ENCODE results near the gene USP44. TPM values are rescaled to one million over a fixed set of nuclear protein-coding genes. Genes with fewer than 3 reads are reported as not detected.

Gene USP44
- 1 to 10 TPM; 1.6 to 2.2 TPM for total RNA-seq
- total RNA-seq: 2.9 to 8.1 reads per million in 2 donors

DNA sequence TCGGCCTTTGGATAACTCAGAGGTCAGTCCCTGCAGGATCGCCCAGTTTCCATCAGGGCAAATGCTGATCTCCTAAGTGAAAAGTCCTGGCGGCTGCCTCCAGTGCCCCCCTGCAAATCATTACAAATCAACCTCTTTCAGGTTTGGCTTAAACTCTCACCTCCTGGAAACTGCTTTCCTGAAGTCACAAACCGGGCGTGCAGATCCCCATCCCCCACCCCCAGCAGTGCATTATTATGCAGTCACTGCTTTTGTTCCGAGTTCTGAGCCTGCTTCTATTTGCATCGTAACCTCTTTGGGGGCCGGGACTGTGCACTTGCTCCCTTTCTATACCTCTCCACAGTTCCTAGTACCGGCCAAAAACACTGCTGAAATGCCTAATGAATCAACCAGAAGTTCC, at the start of gene USP44:
TSS of gene USP44 (minus strand) at position 172 of the 400 bp plus-strand sequence. CDS start 17,220 bp downstream, outside the sequence.
- DNase-seq: no peak
- Mint-ChIP-seq H3K36me3 (ENCODE audit: low read depth) (no peaks in the 10 kb centered on the region), H3K4me3 (peak within 1 kb of the TSS; percentile 61), H3K27me3 (peaks cover 13% of the 10 kb centered on the region), H3K4me1 (peaks cover 17% of the 10 kb centered on the region), H3K27ac (no peak within 1 kb of the TSS)
- H3K9me3 ChIP-seq (ENCODE audit: control insufficient read depth, low read length, poor library complexity, severe bottlenecking): no peaks in the 10 kb centered on the region
- no peak for ATAC-seq

DNA sequence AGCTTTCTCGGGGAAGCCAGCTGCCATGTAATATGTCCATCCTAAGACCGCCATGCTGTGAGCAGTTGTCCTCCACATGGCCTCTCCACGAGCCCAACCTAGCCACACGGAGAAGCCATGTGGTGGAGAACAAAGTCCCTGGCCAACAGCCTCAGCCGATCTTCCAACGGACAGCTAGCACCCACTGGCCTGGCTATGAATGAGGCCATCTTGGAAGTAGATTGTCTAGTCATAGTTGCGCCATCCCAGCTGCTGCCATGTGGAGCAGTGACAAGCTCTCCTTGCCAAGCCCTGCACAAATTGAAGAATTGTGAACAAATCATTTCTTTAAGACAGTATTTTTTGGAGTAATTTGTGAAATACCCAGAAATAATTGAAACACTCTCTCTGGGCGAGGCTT, 49.3 kb upstream of the USP44 start:
- Mint-ChIP-seq H3K27me3 (peaks cover 29% of the 10 kb centered on the region), H3K4me3 (no peak overlapping the region), H3K27ac (no peak overlapping the region), H3K4me1 (no peaks in the 10 kb centered on the region), H3K36me3 (ENCODE audit: low read depth) (peaks cover 2% of the 10 kb centered on the region)
- ATAC-seq (no peak), DNase-seq (no peak)
- no peaks in the 10 kb centered on the region for H3K9me3 ChIP-seq (ENCODE audit: control insufficient read depth, low read length, poor library complexity, severe bottlenecking)

DNA sequence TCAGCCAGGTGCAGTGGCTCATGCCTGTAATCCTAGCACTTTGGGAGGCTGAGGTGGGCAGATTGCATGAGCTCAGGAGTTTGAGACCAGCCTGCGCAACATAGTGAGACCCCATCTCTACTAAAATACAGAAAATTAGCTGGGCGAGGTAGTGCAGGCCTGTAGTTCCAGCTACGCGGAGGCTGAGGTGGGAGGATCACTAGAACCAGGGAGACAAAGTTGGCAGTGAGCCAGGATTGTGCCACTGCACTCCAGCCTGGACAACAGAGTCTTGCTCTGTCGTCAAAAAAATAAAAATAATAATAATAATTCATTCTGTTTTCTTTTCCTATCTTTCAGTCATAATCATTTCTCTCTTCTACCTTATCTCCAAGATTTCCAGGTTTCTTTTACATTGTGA, 48.6 kb upstream of the USP44 start:
- Mint-ChIP-seq H3K27ac (no peak overlapping the region), H3K27me3 (peaks cover 22% of the 10 kb centered on the region), H3K36me3 (ENCODE audit: low read depth) (peaks cover 2% of the 10 kb centered on the region), H3K4me3 (no peak overlapping the region), H3K4me1 (no peaks in the 10 kb centered on the region)
- no peaks in the 10 kb centered on the region for H3K9me3 ChIP-seq (ENCODE audit: control insufficient read depth, low read length, poor library complexity, severe bottlenecking)
- DNase-seq: no peak
- ATAC-seq: no peak

DNA sequence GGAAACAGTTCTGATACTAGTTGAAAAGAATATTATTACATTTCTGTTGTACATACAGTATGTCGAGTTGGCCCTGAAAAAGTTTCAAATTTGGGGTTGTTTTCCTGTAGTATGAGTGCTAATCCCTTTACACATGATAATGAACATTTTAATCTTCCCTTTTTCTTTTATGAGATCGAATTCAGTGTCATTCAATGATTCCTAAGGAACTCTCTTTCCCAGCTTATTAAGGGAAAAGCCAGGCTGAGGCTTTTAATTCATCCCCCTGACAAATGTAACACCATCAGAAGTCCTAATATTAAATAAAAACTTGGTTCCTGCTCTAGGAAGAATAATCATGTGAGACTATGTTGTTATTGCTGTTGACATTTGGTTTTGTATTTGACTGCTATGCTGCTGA, 42.9 kb upstream of the USP44 start:
- Mint-ChIP-seq H3K27me3 (peaks cover 7% of the 10 kb centered on the region), H3K4me3 (no peak overlapping the region), H3K36me3 (ENCODE audit: low read depth) (no peaks in the 10 kb centered on the region), H3K27ac (no peak overlapping the region), H3K4me1 (no peaks in the 10 kb centered on the region)
- H3K9me3 ChIP-seq (ENCODE audit: control insufficient read depth, low read length, poor library complexity, severe bottlenecking): no peaks in the 10 kb centered on the region
- DNase-seq (no peak), ATAC-seq (no peak)

DNA sequence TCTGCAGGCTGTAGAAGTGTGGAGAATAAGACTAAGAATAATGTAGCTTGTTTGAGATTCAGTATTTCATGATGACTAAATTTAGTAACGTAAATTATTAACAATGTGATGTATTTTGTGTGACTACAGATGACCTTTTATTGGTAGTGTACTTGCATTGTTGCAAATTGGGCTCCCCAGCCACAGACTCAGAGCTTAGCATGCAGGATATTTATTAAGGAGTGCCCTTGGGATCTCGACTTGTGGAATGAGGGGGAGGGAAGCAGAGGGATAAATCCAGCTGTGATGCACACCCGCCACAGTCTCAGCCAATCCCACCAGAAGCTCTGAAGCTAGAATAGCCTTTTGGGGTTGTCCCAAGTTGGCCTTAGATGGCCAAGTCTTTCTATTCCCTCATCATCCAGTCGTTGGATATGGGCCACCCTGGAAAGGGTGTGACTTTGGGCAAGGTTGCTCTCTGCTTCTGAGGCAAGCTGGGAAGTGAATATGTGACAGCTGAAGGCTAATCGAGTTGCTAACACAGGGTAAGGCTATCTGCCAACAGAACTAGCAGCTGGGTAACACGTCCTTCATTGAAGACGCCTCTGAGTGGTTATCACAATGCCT, 42.1 kb upstream of the USP44 start:
- no peaks in the 10 kb centered on the region for H3K4me1 Mint-ChIP-seq

DNA sequence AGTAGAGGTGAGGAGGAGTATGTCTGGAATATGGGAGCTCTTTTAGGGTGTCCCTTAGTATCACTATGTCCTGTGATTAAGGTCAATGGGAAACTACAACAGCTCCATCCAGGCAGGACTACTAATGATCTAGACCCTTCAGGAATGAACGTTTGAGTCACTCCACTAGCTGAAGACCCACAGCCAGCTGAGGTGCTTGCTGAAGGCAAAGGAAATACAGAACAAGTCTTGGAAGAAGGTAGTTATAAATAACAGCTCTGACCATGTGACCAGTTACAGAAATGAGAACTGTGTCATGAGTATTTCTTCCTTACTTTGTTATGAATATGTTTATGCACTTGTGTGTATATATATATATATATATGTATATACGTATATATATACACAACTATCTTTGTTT, 40.5 kb upstream of the USP44 start:
- Mint-ChIP-seq H3K36me3 (ENCODE audit: low read depth) (no peaks in the 10 kb centered on the region), H3K27me3 (peaks cover 18% of the 10 kb centered on the region), H3K27ac (no peak overlapping the region), H3K4me3 (no peak overlapping the region), H3K4me1 (no peaks in the 10 kb centered on the region)
- no peak for ATAC-seq
- H3K9me3 ChIP-seq (ENCODE audit: control insufficient read depth, low read length, poor library complexity, severe bottlenecking): no peaks in the 10 kb centered on the region
- DNase-seq: no peak

More for the DNA sequence above, 42.1 kb upstream of the USP44 start:
- ATAC-seq (no peak), DNase-seq (no peak)
- H3K4me3 Mint-ChIP-seq: no peak overlapping the region
- no peaks in the 10 kb centered on the region for H3K9me3 ChIP-seq (ENCODE audit: control insufficient read depth, low read length, poor library complexity, severe bottlenecking)
- no peaks in the 10 kb centered on the region for H3K36me3 Mint-ChIP-seq (ENCODE audit: low read depth)
- H3K27me3 Mint-ChIP-seq: peaks cover 12% of the 10 kb centered on the region
- H3K27ac Mint-ChIP-seq: no peak overlapping the region

DNA sequence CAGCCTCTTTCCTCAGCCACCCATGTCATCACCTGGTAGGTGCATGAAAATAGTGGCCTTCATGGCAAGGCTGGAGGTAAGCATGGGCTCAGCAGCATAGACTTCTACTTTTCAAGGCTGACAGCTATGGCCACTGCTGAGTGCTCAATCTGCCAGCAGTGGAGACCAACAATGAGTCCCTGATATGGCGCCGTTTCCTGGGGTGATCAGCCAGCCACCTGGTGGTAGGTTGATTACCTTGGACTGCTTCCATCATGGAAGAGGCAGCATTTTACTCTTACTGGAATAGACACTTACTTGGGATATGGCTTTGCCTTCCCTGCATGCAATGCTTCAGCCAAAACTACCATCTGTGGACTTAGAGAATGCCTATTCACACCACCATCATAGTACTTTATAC, 39.5 kb upstream of the USP44 start:
- DNase-seq: no peak
- Mint-ChIP-seq H3K27me3 (peaks cover 18% of the 10 kb centered on the region), H3K4me1 (no peaks in the 10 kb centered on the region), H3K36me3 (ENCODE audit: low read depth) (no peaks in the 10 kb centered on the region), H3K27ac (no peak overlapping the region), H3K4me3 (no peak overlapping the region)
- H3K9me3 ChIP-seq (ENCODE audit: control insufficient read depth, low read length, poor library complexity, severe bottlenecking): no peaks in the 10 kb centered on the region
- ATAC-seq: no peak

DNA sequence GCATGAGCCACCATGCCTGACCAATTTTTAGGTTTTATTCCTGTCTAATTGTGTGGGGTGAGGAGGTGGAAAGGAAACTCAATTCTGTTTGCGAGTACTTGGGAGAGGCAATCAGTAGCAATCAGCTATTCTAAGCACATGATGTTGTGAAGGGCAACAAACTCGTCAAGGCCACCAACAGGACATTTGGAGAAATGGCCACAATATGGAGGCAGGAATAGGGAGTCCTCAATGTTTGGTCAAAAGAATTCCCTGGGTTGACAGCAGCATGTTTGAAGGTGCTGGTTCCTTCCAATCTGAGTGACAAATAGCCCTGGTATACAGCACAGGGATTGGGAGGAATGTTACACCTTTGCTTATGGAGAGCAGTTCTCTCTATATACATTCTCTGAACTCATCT, 32.7 kb upstream of the USP44 start:
- no peaks in the 10 kb centered on the region for H3K9me3 ChIP-seq (ENCODE audit: control insufficient read depth, low read length, poor library complexity, severe bottlenecking)
- ATAC-seq (no peak), DNase-seq (no peak)
- Mint-ChIP-seq H3K4me3 (no peak overlapping the region), H3K4me1 (no peaks in the 10 kb centered on the region), H3K27ac (no peak overlapping the region), H3K27me3 (peaks cover 20% of the 10 kb centered on the region), H3K36me3 (ENCODE audit: low read depth) (no peaks in the 10 kb centered on the region)

DNA sequence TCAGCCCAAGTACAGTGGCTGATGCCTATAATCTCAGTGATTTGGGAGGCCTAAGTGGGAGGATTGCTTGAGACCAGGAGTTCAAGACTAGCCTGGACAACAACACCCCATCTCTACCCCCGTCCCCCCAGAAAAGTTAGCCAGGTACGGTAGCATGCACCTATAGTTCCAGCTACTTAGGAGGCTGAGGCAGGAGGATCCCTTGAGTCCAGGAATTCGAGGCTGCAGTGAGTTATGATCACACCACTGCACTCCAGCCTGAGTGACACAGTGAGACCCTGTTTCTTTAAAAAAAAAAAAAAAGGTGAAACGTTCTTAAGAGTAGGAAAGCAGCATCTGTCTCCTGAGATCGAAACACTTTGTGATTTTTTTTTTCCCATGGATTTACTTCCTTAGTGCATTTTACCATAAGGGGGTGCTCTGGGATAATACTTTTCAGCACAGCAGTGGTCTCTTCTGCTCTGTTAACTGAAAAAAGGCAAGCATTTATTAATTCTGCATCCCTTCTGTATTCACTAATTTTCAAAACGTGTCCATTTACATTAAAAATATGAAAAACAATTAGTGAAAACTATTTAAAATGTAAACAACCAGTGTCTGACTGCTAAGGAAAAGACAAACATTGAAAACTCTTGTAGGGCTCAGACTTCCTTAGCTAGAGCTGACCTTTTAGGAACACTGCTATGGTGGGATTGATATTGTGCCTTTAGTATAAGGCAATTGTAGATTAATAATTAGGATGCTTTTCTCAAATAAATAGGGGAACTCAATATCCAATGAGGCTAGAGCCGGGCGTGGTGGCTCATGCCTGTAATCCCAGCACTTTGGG, 31.2 kb upstream of the USP44 start:
- ATAC-seq (no peak), DNase-seq (no peak)
- Mint-ChIP-seq H3K4me1 (no peaks in the 10 kb centered on the region), H3K36me3 (ENCODE audit: low read depth) (peaks cover 4% of the 10 kb centered on the region), H3K27me3 (peaks cover 23% of the 10 kb centered on the region), H3K27ac (no peak overlapping the region), H3K4me3 (no peak overlapping the region)
- H3K9me3 ChIP-seq (ENCODE audit: control insufficient read depth, low read length, poor library complexity, severe bottlenecking): no peaks in the 10 kb centered on the region

DNA sequence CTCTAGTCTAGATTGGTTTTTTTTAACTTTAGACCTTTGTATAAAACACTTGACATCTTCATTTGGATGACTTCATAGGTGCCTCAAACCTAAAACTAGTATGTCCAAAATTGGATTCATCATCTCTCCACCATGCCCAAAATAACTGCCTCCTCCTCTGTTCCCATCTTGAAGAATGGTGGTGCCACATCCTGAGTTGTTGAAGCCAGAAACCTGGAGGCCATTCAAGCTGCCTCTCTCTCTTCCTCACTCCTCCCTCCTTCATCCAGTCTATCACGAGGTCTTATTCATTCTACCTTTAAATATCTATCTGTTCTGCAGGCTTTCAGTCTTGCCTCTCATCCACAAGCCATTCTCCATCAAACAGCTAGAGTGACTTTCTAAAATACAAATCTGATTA, 26.5 kb upstream of the USP44 start:
- peaks cover 6% of the 10 kb centered on the region for H3K4me1 Mint-ChIP-seq
- H3K36me3 Mint-ChIP-seq (ENCODE audit: low read depth): peaks cover 7% of the 10 kb centered on the region
- ATAC-seq (no peak), DNase-seq (no peak)
- H3K4me3 Mint-ChIP-seq: no peak overlapping the region
- H3K27me3 Mint-ChIP-seq: peaks cover 32% of the 10 kb centered on the region
- H3K27ac Mint-ChIP-seq: no peak overlapping the region
- H3K9me3 ChIP-seq (ENCODE audit: control insufficient read depth, low read length, poor library complexity, severe bottlenecking): no peaks in the 10 kb centered on the region

DNA sequence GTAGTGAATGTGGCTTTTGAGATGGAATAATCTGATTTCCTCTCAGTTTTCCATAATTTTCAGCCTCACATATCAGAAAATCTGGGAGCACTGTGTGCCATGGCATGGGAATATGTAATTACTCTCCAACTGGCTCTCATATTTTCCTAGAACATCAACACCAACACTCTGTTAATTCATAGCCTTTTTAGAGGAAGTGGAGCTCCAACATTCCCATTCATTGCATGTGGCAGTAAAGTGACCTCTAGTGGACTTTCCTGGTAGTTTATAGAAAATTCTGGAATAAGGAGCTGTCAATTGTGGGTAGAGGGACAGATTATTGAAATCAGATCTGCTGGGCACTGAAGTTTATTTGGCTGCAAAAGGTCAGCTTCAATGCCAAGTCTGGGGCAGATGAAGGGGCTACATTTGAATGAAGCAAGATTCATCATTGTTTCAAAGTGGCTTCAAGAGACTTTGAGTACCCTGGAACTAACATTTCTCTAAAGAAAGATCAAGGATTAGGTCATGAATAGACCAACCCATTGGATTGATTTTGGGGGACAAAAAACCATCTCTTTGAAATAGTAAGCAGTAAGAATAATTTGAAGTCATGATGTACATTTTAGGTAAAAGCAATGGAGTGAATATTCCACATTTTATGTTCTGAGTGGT, 23.6 kb upstream of the USP44 start:
- Mint-ChIP-seq H3K27me3 (peaks cover 32% of the 10 kb centered on the region), H3K4me1 (peaks cover 8% of the 10 kb centered on the region), H3K4me3 (no peak overlapping the region), H3K36me3 (ENCODE audit: low read depth) (peaks cover 7% of the 10 kb centered on the region), H3K27ac (no peak overlapping the region)
- DNase-seq (no peak), ATAC-seq (no peak)
- H3K9me3 ChIP-seq (ENCODE audit: control insufficient read depth, low read length, poor library complexity, severe bottlenecking): no peaks in the 10 kb centered on the region

DNA sequence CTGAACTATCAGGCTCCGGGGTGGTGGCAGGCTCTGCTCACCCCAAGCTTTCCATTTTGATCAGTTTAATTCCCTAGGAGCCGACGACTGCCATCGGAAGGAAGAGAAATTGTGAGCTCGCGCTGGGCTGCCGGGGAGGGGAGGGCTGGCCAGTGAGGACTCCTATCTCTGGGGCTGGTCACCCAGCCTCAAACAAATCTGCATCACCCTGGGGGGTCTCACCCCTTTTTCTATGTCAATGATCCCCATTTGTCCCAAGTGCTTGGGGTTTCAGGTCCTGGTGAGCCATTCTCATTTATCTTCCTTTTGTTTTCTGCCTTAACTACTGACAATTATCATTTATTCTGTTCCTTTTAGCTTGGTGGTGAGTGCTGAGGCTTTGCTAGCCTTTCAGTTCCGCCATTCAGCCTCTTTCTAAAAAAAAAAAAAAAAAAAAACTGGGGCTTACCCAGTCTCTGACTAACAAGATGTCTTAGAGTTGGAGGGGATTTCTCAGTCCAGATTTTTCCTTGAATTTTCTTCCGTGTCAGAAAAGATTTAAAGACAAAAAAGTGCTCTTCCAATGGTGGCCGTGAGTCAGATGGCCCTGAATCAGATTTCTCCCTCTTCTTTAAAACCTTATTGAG, 22.8 kb upstream of the USP44 start:
- H3K36me3 Mint-ChIP-seq (ENCODE audit: low read depth): peaks cover 7% of the 10 kb centered on the region
- H3K27me3 Mint-ChIP-seq: peaks cover 27% of the 10 kb centered on the region
- no peak overlapping the region for H3K27ac Mint-ChIP-seq
- DNase-seq (no peak), ATAC-seq (no peak)
- H3K9me3 ChIP-seq (ENCODE audit: control insufficient read depth, low read length, poor library complexity, severe bottlenecking): no peaks in the 10 kb centered on the region
- peaks cover 8% of the 10 kb centered on the region for H3K4me1 Mint-ChIP-seq
- H3K4me3 Mint-ChIP-seq: no peak overlapping the region

DNA sequence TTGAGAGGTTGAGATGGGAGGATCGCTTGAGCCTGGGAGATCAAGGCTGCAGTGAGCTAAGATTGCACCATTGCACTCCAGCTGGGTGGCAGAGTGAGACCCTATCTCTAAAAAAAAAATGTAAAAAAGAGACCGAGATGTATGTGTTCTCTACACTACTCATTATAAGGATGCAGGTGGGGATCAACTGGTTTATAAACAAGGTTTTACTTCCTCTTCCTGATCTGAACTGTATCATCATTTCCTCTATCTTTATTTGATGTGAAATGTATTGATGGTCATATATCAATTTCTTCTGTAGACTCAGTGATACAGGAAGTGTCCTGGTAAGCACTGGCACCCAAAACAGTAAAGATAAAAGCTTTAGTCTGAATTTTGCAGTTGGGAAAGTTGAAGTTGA, 20.1 kb upstream of the USP44 start:
- Mint-ChIP-seq H3K27me3 (peaks cover 19% of the 10 kb centered on the region), H3K4me3 (no peak overlapping the region), H3K4me1 (peaks cover 17% of the 10 kb centered on the region), H3K27ac (no peak overlapping the region), H3K36me3 (ENCODE audit: low read depth) (peaks cover 3% of the 10 kb centered on the region)
- no peak for DNase-seq
- peak; percentile 36 for ATAC-seq
- no peaks in the 10 kb centered on the region for H3K9me3 ChIP-seq (ENCODE audit: control insufficient read depth, low read length, poor library complexity, severe bottlenecking)
